Measurements from ENCODE around the gene TMEM108.

The TMEM108 gene

GRCh38 chr3:133258358-133258757 is 220.2 kb downstream of the TMEM108 start:
- Histone ChIP-seq H3K4me3 (ENCODE audit: low read length) (no peak overlapping the region), H3K36me3 (ENCODE audit: control insufficient read depth, insufficient read depth, low read length, severe bottlenecking) (no peaks in the 10 kb centered on the region), H3K9me3 (ENCODE audit: control insufficient read depth, low read length) (no peaks in the 10 kb centered on the region), H3K27me3 (replicated peaks; ENCODE audit: control insufficient read depth, insufficient read depth, low read length) (peaks cover 2% of the 10 kb centered on the region), H3K9ac (ENCODE audit: low read length) (no peak overlapping the region), H3K4me1 (ENCODE audit: control insufficient read depth, insufficient read depth, low read length) (no peaks in the 10 kb centered on the region)
- no peak for DNase-seq (ENCODE audit: low read depth)

GRCh38 chr3:133259767-133260166 is 221.6 kb downstream of the TMEM108 start:
- Histone ChIP-seq H3K4me3 (ENCODE audit: low read length) (no peak overlapping the region), H3K9ac (ENCODE audit: low read length) (no peak overlapping the region), H3K27me3 (replicated peaks; ENCODE audit: control insufficient read depth, insufficient read depth, low read length) (peaks cover 2% of the 10 kb centered on the region), H3K36me3 (ENCODE audit: control insufficient read depth, insufficient read depth, low read length, severe bottlenecking) (no peaks in the 10 kb centered on the region), H3K9me3 (ENCODE audit: control insufficient read depth, low read length) (no peaks in the 10 kb centered on the region), H3K4me1 (ENCODE audit: control insufficient read depth, insufficient read depth, low read length) (no peaks in the 10 kb centered on the region)
- no peak for DNase-seq (ENCODE audit: low read depth)

GRCh38 chr3:133262333-133262732 is 224.1 kb downstream of the TMEM108 start:
- Histone ChIP-seq H3K4me1 (ENCODE audit: control insufficient read depth, insufficient read depth, low read length) (no peaks in the 10 kb centered on the region), H3K27me3 (replicated peaks; ENCODE audit: control insufficient read depth, insufficient read depth, low read length) (peaks cover 2% of the 10 kb centered on the region), H3K36me3 (ENCODE audit: control insufficient read depth, insufficient read depth, low read length, severe bottlenecking) (no peaks in the 10 kb centered on the region), H3K9me3 (ENCODE audit: control insufficient read depth, low read length) (no peaks in the 10 kb centered on the region), H3K4me3 (ENCODE audit: low read length) (no peak overlapping the region), H3K9ac (ENCODE audit: low read length) (no peak overlapping the region)
- no peak for DNase-seq (ENCODE audit: low read depth)

- peaks cover 2% of the 10 kb centered on the region for H3K27me3 ChIP-seq (replicated peaks; ENCODE audit: control insufficient read depth, insufficient read depth, low read length)
- DNase-seq (ENCODE audit: low read depth) = no peak
Observed at GRCh38 chr3:133264920-133265319, 226.7 kb downstream of the TMEM108 start.

GRCh38 chr3:133268726-133269134 is 230.5 kb downstream of the TMEM108 start:
- Histone ChIP-seq H3K4me3 (ENCODE audit: low read length) (no peak overlapping the region), H3K9me3 (ENCODE audit: control insufficient read depth, low read length) (no peaks in the 10 kb centered on the region), H3K4me1 (ENCODE audit: control insufficient read depth, insufficient read depth, low read length) (no peaks in the 10 kb centered on the region), H3K27me3 (replicated peaks; ENCODE audit: control insufficient read depth, insufficient read depth, low read length) (peaks cover 5% of the 10 kb centered on the region), H3K9ac (ENCODE audit: low read length) (no peak overlapping the region), H3K36me3 (ENCODE audit: control insufficient read depth, insufficient read depth, low read length, severe bottlenecking) (no peaks in the 10 kb centered on the region)
- no peak for DNase-seq (ENCODE audit: low read depth)

More at GRCh38 chr3:133264920-133265319, 226.7 kb downstream of the TMEM108 start:
- Histone ChIP-seq H3K36me3 (ENCODE audit: control insufficient read depth, insufficient read depth, low read length, severe bottlenecking) (no peaks in the 10 kb centered on the region), H3K4me1 (ENCODE audit: control insufficient read depth, insufficient read depth, low read length) (no peaks in the 10 kb centered on the region), H3K4me3 (ENCODE audit: low read length) (no peak overlapping the region), H3K9me3 (ENCODE audit: control insufficient read depth, low read length) (no peaks in the 10 kb centered on the region), H3K9ac (ENCODE audit: low read length) (no peak overlapping the region)

- no peak overlapping the region for H3K4me3 ChIP-seq (ENCODE audit: low read length)
- H3K36me3 ChIP-seq (ENCODE audit: control insufficient read depth, insufficient read depth, low read length, severe bottlenecking) = no peaks in the 10 kb centered on the region
- no peaks in the 10 kb centered on the region for H3K4me1 ChIP-seq (ENCODE audit: control insufficient read depth, insufficient read depth, low read length)
- peaks cover 5% of the 10 kb centered on the region for H3K27me3 ChIP-seq (replicated peaks; ENCODE audit: control insufficient read depth, insufficient read depth, low read length)
- no peak for DNase-seq (ENCODE audit: low read depth)
- no peaks in the 10 kb centered on the region for H3K9me3 ChIP-seq (ENCODE audit: control insufficient read depth, low read length)
- H3K9ac ChIP-seq (ENCODE audit: low read length) = no peak overlapping the region
Observed at GRCh38 chr3:133269393-133269792, 231.2 kb downstream of the TMEM108 start.

GRCh38 chr3:133270631-133271030 is 232.4 kb downstream of the TMEM108 start:
- Histone ChIP-seq H3K36me3 (ENCODE audit: control insufficient read depth, insufficient read depth, low read length, severe bottlenecking) (no peaks in the 10 kb centered on the region), H3K9me3 (ENCODE audit: control insufficient read depth, low read length) (no peaks in the 10 kb centered on the region), H3K4me1 (ENCODE audit: control insufficient read depth, insufficient read depth, low read length) (no peaks in the 10 kb centered on the region), H3K9ac (ENCODE audit: low read length) (no peak overlapping the region), H3K27me3 (replicated peaks; ENCODE audit: control insufficient read depth, insufficient read depth, low read length) (peaks cover 5% of the 10 kb centered on the region), H3K4me3 (ENCODE audit: low read length) (no peak overlapping the region)
- DNase-seq (ENCODE audit: low read depth) = no peak

GRCh38 chr3:133271042-133271441 is 232.9 kb downstream of the TMEM108 start:
- DNase-seq (ENCODE audit: low read depth) = no peak

GRCh38 chr3:133271539-133271938 is 233.3 kb downstream of the TMEM108 start:
- Histone ChIP-seq H3K9me3 (ENCODE audit: control insufficient read depth, low read length) (no peaks in the 10 kb centered on the region), H3K27me3 (replicated peaks; ENCODE audit: control insufficient read depth, insufficient read depth, low read length) (peaks cover 5% of the 10 kb centered on the region), H3K36me3 (ENCODE audit: control insufficient read depth, insufficient read depth, low read length, severe bottlenecking) (no peaks in the 10 kb centered on the region), H3K4me1 (ENCODE audit: control insufficient read depth, insufficient read depth, low read length) (no peaks in the 10 kb centered on the region), H3K9ac (ENCODE audit: low read length) (no peak overlapping the region), H3K4me3 (ENCODE audit: low read length) (no peak overlapping the region)
- no peak for DNase-seq (ENCODE audit: low read depth)

More at GRCh38 chr3:133271042-133271441, 232.9 kb downstream of the TMEM108 start:
- Histone ChIP-seq H3K9ac (ENCODE audit: low read length) (no peak overlapping the region), H3K27me3 (replicated peaks; ENCODE audit: control insufficient read depth, insufficient read depth, low read length) (peaks cover 5% of the 10 kb centered on the region), H3K4me1 (ENCODE audit: control insufficient read depth, insufficient read depth, low read length) (no peaks in the 10 kb centered on the region), H3K4me3 (ENCODE audit: low read length) (no peak overlapping the region), H3K9me3 (ENCODE audit: control insufficient read depth, low read length) (no peaks in the 10 kb centered on the region), H3K36me3 (ENCODE audit: control insufficient read depth, insufficient read depth, low read length, severe bottlenecking) (no peaks in the 10 kb centered on the region)

GRCh38 chr3:133273346-133273745 is 235.2 kb downstream of the TMEM108 start:
- Histone ChIP-seq H3K4me1 (ENCODE audit: control insufficient read depth, insufficient read depth, low read length) (no peaks in the 10 kb centered on the region), H3K9ac (ENCODE audit: low read length) (no peak overlapping the region), H3K4me3 (ENCODE audit: low read length) (no peak overlapping the region), H3K36me3 (ENCODE audit: control insufficient read depth, insufficient read depth, low read length, severe bottlenecking) (no peaks in the 10 kb centered on the region), H3K27me3 (replicated peaks; ENCODE audit: control insufficient read depth, insufficient read depth, low read length) (peaks cover 5% of the 10 kb centered on the region), H3K9me3 (ENCODE audit: control insufficient read depth, low read length) (no peaks in the 10 kb centered on the region)
- DNase-seq (ENCODE audit: low read depth) = no peak

GRCh38 chr3:133274477-133274876 is 236.3 kb downstream of the TMEM108 start:
- Histone ChIP-seq H3K36me3 (ENCODE audit: control insufficient read depth, insufficient read depth, low read length, severe bottlenecking) (no peaks in the 10 kb centered on the region), H3K27me3 (replicated peaks; ENCODE audit: control insufficient read depth, insufficient read depth, low read length) (peaks cover 5% of the 10 kb centered on the region), H3K9ac (ENCODE audit: low read length) (no peak overlapping the region), H3K4me3 (ENCODE audit: low read length) (no peak overlapping the region), H3K9me3 (ENCODE audit: control insufficient read depth, low read length) (no peaks in the 10 kb centered on the region), H3K4me1 (ENCODE audit: control insufficient read depth, insufficient read depth, low read length) (no peaks in the 10 kb centered on the region)
- no peak for DNase-seq (ENCODE audit: low read depth)

- H3K4me1 ChIP-seq (ENCODE audit: control insufficient read depth, insufficient read depth, low read length) = no peaks in the 10 kb centered on the region
- no peaks in the 10 kb centered on the region for H3K36me3 ChIP-seq (ENCODE audit: control insufficient read depth, insufficient read depth, low read length, severe bottlenecking)
- no peak overlapping the region for H3K4me3 ChIP-seq (ENCODE audit: low read length)
- H3K27me3 ChIP-seq (replicated peaks; ENCODE audit: control insufficient read depth, insufficient read depth, low read length) = no peaks in the 10 kb centered on the region
- no peaks in the 10 kb centered on the region for H3K9me3 ChIP-seq (ENCODE audit: control insufficient read depth, low read length)
- H3K9ac ChIP-seq (ENCODE audit: low read length) = no peak overlapping the region
- no peak for DNase-seq (ENCODE audit: low read depth)
Observed at GRCh38 chr3:133276594-133276993, 238.4 kb downstream of the TMEM108 start.

Measured in adipocyte (in vitro differentiated cells).